RWPE2 (cell line): ENCODE results near the gene MCM10.

Source experiments
- ATAC-seq: fragments of 200-7000 bp; cut with Tn5 transposase; 3 replicates; pipeline ENCODE4 v1.9.1; 2021; ENCODE audit warnings: low read depth
- DNase-seq: peaks from one replicate; pipeline ENCODE4 v3.0.0-alpha.2; 2020; ENCODE audit warnings: low spot score
- H3K27ac ChIP-seq: fragments of 450-650 bp; 2 replicates; pipeline ENCODE4 v1.5.1; 2017; ENCODE audit warnings: mild to moderate bottlenecking; ENCODE audit not compliant: poor library complexity, severe bottlenecking
- H3K27me3 ChIP-seq: fragments of 250-450 bp; sonication (Bioruptor Pico); 2 replicates; pipeline ENCODE4 v1.5.1; 2021; ENCODE audit warnings: mild to moderate bottlenecking, moderate library complexity; ENCODE audit not compliant: insufficient read depth, poor library complexity, severe bottlenecking
- H3K36me3 ChIP-seq: fragments of 250-450 bp; sonication (Bioruptor Pico); 2 replicates; pipeline ENCODE4 v1.5.1; 2020; ENCODE audit warnings: low read depth, mild to moderate bottlenecking, moderate library complexity
- H3K4me1 ChIP-seq: fragments of 250-450 bp; sonication (Bioruptor Pico); 2 replicates; pipeline ENCODE4 v1.5.1; 2021; ENCODE audit warnings: mild to moderate bottlenecking, moderate library complexity; ENCODE audit not compliant: insufficient read depth, poor library complexity, severe bottlenecking
- H3K4me3 ChIP-seq: fragments of 250-450 bp; sonication (Bioruptor Pico); 2 replicates; pipeline ENCODE4 v1.5.1; 2021; ENCODE audit warnings: mild to moderate bottlenecking, moderate library complexity; ENCODE audit not compliant: severe bottlenecking
- H3K9me3 ChIP-seq: fragments of 250-450 bp; sonication (Bioruptor Pico); 2 replicates; pipeline ENCODE4 v1.5.1; 2021; ENCODE audit warnings: mild to moderate bottlenecking, moderate library complexity; ENCODE audit not compliant: severe bottlenecking
- TF ChIP-seq, protein P1 (sequence below): fragments of 450-650 bp; IDR thresholded peaks from one replicate; pipeline ENCODE4 v1.5.1; 2017; ENCODE audit warnings: mild to moderate bottlenecking, moderate library complexity; ENCODE audit not compliant: poor library complexity, severe bottlenecking

MCM10 gene

DNA sequence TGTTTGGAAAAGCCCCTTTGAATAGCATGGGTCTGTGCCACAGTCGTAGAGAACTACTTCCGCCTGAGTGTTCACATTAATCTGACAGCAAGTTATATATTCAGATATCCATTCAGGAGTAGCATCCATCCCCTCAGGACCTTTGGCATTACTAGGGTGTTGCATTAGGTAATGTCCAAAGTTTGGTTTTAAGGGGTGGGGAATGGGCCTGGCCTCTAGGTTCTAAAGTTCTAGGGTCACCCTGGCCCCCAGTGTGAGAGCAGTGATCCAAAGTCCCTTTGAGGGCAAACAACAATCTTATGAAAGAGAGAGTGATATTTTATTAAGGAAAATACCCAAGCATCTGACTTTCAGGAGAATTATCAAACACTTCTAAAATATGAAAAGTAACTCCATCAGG lies 12.3 kb downstream of the MCM10 start:
- Histone ChIP-seq H3K27ac (no peak overlapping the region), H3K9me3 (no peaks in the 10 kb centered on the region), H3K27me3 (no peaks in the 10 kb centered on the region), H3K4me1 (no peaks in the 10 kb centered on the region), H3K36me3 (peaks cover 78% of the 10 kb centered on the region), H3K4me3 (no peak overlapping the region)
- ATAC-seq (no peak), DNase-seq (no peak)
- TF ChIP-seq, protein P1, sequence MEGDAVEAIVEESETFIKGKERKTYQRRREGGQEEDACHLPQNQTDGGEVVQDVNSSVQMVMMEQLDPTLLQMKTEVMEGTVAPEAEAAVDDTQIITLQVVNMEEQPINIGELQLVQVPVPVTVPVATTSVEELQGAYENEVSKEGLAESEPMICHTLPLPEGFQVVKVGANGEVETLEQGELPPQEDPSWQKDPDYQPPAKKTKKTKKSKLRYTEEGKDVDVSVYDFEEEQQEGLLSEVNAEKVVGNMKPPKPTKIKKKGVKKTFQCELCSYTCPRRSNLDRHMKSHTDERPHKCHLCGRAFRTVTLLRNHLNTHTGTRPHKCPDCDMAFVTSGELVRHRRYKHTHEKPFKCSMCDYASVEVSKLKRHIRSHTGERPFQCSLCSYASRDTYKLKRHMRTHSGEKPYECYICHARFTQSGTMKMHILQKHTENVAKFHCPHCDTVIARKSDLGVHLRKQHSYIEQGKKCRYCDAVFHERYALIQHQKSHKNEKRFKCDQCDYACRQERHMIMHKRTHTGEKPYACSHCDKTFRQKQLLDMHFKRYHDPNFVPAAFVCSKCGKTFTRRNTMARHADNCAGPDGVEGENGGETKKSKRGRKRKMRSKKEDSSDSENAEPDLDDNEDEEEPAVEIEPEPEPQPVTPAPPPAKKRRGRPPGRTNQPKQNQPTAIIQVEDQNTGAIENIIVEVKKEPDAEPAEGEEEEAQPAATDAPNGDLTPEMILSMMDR, result no peak

DNA sequence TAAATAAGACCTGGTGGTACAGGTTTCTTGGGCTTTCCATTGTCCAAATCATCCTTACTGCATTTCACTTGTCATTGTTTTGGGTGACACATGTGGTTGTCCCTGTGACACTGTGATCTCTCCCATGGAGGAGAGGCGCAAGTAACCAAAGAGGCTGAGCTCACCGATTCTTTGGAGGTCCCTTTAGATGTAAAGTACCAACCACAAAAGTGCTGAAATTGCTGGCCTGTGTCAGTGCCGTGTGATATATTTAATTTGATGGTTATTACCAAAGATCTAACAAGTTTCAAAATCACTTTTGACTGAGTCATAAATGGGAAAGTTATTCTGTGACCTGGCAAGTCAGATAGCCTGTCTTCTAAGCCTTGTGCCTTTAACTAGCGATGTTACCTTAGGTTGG lies 19.4 kb downstream of the MCM10 start:
- H3K36me3 ChIP-seq, result peaks cover 88% of the 10 kb centered on the region
- no peaks in the 10 kb centered on the region for H3K9me3 ChIP-seq
- H3K4me3 ChIP-seq, result no peak overlapping the region
- TF ChIP-seq, protein P1, result no peak
- no peak for DNase-seq
- no peak for ATAC-seq
- H3K4me1 ChIP-seq, result no peaks in the 10 kb centered on the region
- no peaks in the 10 kb centered on the region for H3K27me3 ChIP-seq
- H3K27ac ChIP-seq, result no peak overlapping the region

DNA sequence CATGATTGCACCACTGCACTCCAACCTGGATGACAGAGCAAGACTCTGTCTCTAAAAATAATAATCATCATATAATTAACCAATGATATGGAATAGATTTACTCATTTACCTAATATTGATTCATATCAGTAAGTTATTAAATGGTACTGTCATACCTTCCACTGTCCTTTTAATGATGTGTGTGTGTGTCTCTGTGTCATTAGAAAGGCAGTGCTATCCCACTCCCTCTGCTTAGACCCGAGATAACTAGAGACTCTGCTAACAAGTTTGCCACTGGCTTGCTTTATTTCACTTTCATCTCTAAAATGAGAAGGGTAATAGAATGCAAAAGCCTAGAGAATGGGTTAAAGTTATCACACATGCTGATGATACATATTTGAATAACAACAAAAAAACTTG lies 21.1 kb downstream of the MCM10 start:
- H3K27me3 ChIP-seq, result no peaks in the 10 kb centered on the region
- no peak overlapping the region for H3K4me3 ChIP-seq
- peaks cover 88% of the 10 kb centered on the region for H3K36me3 ChIP-seq
- TF ChIP-seq, protein P1, result no peak
- ATAC-seq (no peak), DNase-seq (no peak)
- H3K9me3 ChIP-seq, result no peaks in the 10 kb centered on the region
- H3K27ac ChIP-seq, result no peak overlapping the region
- H3K4me1 ChIP-seq, result no peaks in the 10 kb centered on the region

DNA sequence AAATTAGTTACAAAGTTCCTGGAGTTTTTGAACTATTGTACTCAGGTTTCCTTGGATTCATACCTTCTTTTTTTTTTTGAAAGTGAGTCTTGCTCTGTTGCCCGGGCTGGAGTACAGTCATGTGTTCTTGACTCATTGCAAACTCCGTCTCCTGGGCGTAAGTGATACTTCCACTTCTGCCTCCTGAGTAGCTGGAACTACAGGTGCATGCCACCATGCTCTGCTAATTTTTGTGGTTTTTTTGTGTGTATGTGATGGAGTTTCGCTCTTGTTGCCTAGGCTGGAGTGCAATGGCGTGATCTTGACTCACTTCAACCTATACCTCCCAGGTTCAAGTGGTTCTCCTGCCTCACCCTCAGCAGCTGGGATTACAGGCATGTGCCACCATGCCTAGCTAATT lies 22.3 kb downstream of the MCM10 start:
- no peak for ATAC-seq
- H3K27me3 ChIP-seq, result no peaks in the 10 kb centered on the region
- no peaks in the 10 kb centered on the region for H3K9me3 ChIP-seq
- peaks cover 90% of the 10 kb centered on the region for H3K36me3 ChIP-seq
- no peak overlapping the region for H3K27ac ChIP-seq
- H3K4me1 ChIP-seq, result no peaks in the 10 kb centered on the region
- H3K4me3 ChIP-seq, result no peak overlapping the region
- TF ChIP-seq, protein P1, result no peak
- DNase-seq, result no peak

DNA sequence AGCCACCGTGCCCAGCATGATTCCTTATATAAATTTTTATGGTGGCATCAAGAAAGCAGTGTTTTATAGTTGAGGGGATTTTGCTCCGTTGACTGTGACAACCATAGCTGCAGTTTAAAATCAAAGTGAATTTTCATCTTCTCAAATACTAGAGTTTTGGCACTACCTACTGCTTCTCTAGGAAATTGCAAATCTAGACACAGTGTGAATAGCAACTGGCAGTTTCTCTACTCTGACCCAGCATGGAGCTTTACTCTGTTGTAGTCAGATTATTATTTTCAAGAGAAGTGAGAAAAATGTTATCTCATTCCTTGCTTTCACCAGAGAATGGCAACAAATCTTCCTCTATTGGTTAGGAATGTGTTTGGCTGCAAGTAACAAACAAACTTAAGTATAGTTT lies 22.9 kb downstream of the MCM10 start:
- Histone ChIP-seq H3K36me3 (peaks cover 87% of the 10 kb centered on the region), H3K4me3 (no peak overlapping the region), H3K9me3 (no peaks in the 10 kb centered on the region), H3K4me1 (no peaks in the 10 kb centered on the region), H3K27ac (no peak overlapping the region), H3K27me3 (no peaks in the 10 kb centered on the region)
- no peak for ATAC-seq
- TF ChIP-seq, protein P1, result no peak
- no peak for DNase-seq
